Endothelial cell of umbilical vein (primary cell): ENCODE data around the gene IPPK. TPM values are rescaled to one million over a fixed set of nuclear protein-coding genes. Genes with fewer than 3 reads are reported as not detected.

ENCODE experiments used
- BruUV-seq: library from RNA; stranded (reverse); fragments of 400-500 nt; replicated peaks from 2 replicates; lab custom pipeline; 2021; lab: Mats Ljungman, UMichigan
- CTCF ChIA-PET: fragments of 300-600, 350-600 bp; sonication (Branson Sonifier 250); formaldehyde crosslinking; loops from one replicate; lab custom pipeline; 2021; ENCODE audit warnings: antibody characterized with exemption, inconsistent platforms; lab: Charles Lee
- POLR2A ChIA-PET: fragments of 300-600, 350-600 bp; sonication (Branson Sonifier 250); formaldehyde crosslinking; loops from one replicate; lab custom pipeline; 2021; ENCODE audit warnings: antibody characterized with exemption, inconsistent platforms; lab: Charles Lee
- DNase-seq: peaks from one replicate; pipeline ENCODE4 v3.0.0-alpha.2; 2011; ENCODE audit warnings: low read depth, low spot score
- FAIRE-seq: peaks from 2 replicates; lab custom pipeline; 2011; peaks lifted over from hg19 to GRCh38; lab: Jason Lieb, UNC
- H2AFZ ChIP-seq: 2 replicates; pipeline ENCODE4 v1.6.0; 2012; ENCODE audit warnings: low read depth, low read length, control low read depth, inconsistent platforms
- H3K27ac ChIP-seq: 2 replicates; pipeline ENCODE4 v1.5.1; 2011; ENCODE audit warnings: low read depth, mild to moderate bottlenecking, control low read depth, low read length, moderate library complexity; ENCODE audit not compliant: insufficient read depth
- H3K27me3 ChIP-seq, 2 experiments: 2 replicates each; pipeline versions ENCODE4 v1.6.0 to v1.6.1; 2011; ENCODE audit warnings: low read length in 2 of 2, mixed read lengths in 1 of 2; ENCODE audit not compliant: control insufficient read depth in 2 of 2, insufficient read depth in 2 of 2
- H3K36me3 ChIP-seq, 2 experiments: 2 replicates in 1 of 2; 3 replicates in 1 of 2; pipeline ENCODE4 v1.5.1; 2011; ENCODE audit warnings: low read length in 2 of 2, mild to moderate bottlenecking in 1 of 2, moderate library complexity in 1 of 2; ENCODE audit not compliant: control insufficient read depth in 2 of 2, insufficient read depth in 2 of 2; ENCODE audit errors: extremely low read depth in 1 of 2
- H3K4me1 ChIP-seq: 3 replicates; pipeline ENCODE4 v1.5.1; 2011; ENCODE audit warnings: mild to moderate bottlenecking, low read length; ENCODE audit not compliant: control insufficient read depth, insufficient read depth; ENCODE audit errors: extremely low read depth
- H3K4me2 ChIP-seq: 2 replicates; pipeline ENCODE4 v1.6.1; 2011; ENCODE audit warnings: low read length, control low read depth, mixed read lengths; ENCODE audit not compliant: insufficient read depth
- H3K4me3 ChIP-seq, 3 experiments: fragments of 200-600 bp in 1 of 3; sonication (generic), shearing (Covaris generic) in 1 of 3; replicated peaks in 1 of 3; 2 replicates each; pipeline ENCODE4 v1.5.1; 2011 to 2016; ENCODE audit warnings: control low read depth in 3 of 3, low read length in 3 of 3, mild to moderate bottlenecking in 2 of 3, inconsistent platforms in 1 of 3, low read depth in 1 of 3, moderate library complexity in 1 of 3; ENCODE audit not compliant: insufficient read depth in 1 of 3
- H3K79me2 ChIP-seq: 2 replicates; pipeline ENCODE4 v1.6.0; 2012; ENCODE audit warnings: low read length, inconsistent platforms; ENCODE audit not compliant: control insufficient read depth, insufficient read depth
- H3K9ac ChIP-seq: replicated peaks from 2 replicates; pipeline ENCODE3; 2011; ENCODE audit warnings: low read length, control low read depth; ENCODE audit not compliant: insufficient read depth; ENCODE audit errors: extremely low read depth
- H3K9me1 ChIP-seq: replicated peaks from 3 replicates; pipeline ENCODE4 v1.6.0; 2011; ENCODE audit warnings: mild to moderate bottlenecking, low read length; ENCODE audit not compliant: control insufficient read depth, insufficient read depth; ENCODE audit errors: extremely low read depth
- H3K9me3 ChIP-seq: replicated peaks from 2 replicates; pipeline ENCODE4 v1.5.1; 2012; ENCODE audit warnings: low read length, inconsistent platforms; ENCODE audit not compliant: control insufficient read depth, insufficient read depth
- H4K20me1 ChIP-seq: replicated peaks from 2 replicates; pipeline ENCODE3; 2011; ENCODE audit warnings: mild to moderate bottlenecking, low read length; ENCODE audit not compliant: control insufficient read depth, insufficient read depth; ENCODE audit errors: extremely low read depth
- FOS ChIP-seq: IDR thresholded peaks from 2 replicates; pipeline ENCODE4 v1.6.1; 2011; ENCODE audit warnings: mild to moderate bottlenecking, low read length, moderate library complexity, borderline replicate concordance; ENCODE audit not compliant: insufficient read depth
- POLR2A ChIP-seq: IDR thresholded peaks from 2 replicates; pipeline ENCODE4 v1.6.1; 2012; ENCODE audit warnings: low read depth, mild to moderate bottlenecking, control low read depth, low read length
- POLR2AphosphoS5 ChIP-seq: IDR thresholded peaks from 2 replicates; pipeline ENCODE4 v1.6.1; 2012; ENCODE audit warnings: low read depth, mild to moderate bottlenecking, control low read depth, low read length, moderate library complexity; ENCODE audit not compliant: insufficient read depth
- dilution Hi-C: fragments of 300-500 bp; cut with MboI; formaldehyde crosslinking; loops from one replicate; pipeline ENCODE4 v1.15.0; 2019; ENCODE audit warnings: low sequenced_read_pairs; ENCODE audit not compliant: extremely low pct_ligation_motif_present
- intact Hi-C: fragments of 100-400 bp; cut with micrococcal nuclease; formaldehyde crosslinking; loops from one replicate; pipeline ENCODE4 v1.10.0; 2022
- polyA plus RNA-seq, 4 experiments: library from polyadenylated mRNA; depleted of rRNA in 3 of 4; stranded (reverse) in 3 of 4; unstranded in 1 of 4; fragments of >200 nt; gene quantifications; 2 replicates each; pipeline versions ENCODE4 v1.2.1 to v1.2.3, GENCODE V29; 2011 to 2012; ENCODE audit warnings: missing spikeins in 1 of 4
- total RNA-seq: library from RNA; stranded (reverse); gene quantifications from 2 replicates; pipeline ENCODE4 v1.2.3, GENCODE V29; 2021

The IPPK gene
- total and polyA plus RNA-seq, 2 donors (not counting 3 experiments of a cell fraction or from before 2014, with no cell fraction given), result 14.0 to 28.0 TPM

- Histone ChIP-seq H3K36me3 (peaks cover 10 to 22% of the 10 kb centered on the region in 2 experiments), H3K27me3 (no peaks in the 10 kb centered on the region), H3K4me3 (no peak overlapping the region), H2AFZ (no peak overlapping the region), H3K79me2 (peaks cover 4% of the 10 kb centered on the region), H3K27ac (no peak overlapping the region), H3K9me3 (no peaks in the 10 kb centered on the region), H3K9me1 (no peaks in the 10 kb centered on the region), H3K4me2 (no peak overlapping the region), H3K9ac (no peak overlapping the region), H3K4me1 (peaks cover 17% of the 10 kb centered on the region), H4K20me1 (no peaks in the 10 kb centered on the region)
- no TSS peak for BruUV-seq
- DNase-seq (no peak), FAIRE-seq (no peak)
- TF ChIP-seq FOS, result no peak
- ChIA-PET CTCF (interaction anchor here (10.3 kb wide), 1 partner anchor 80 kb away, joined by 226 read pairs; no protein-coding TSS in a partner anchor), POLR2A (no interaction called here)
- dilution Hi-C loops, result no loop called here
- intact Hi-C loops, result no loop called here
Measured at GRCh38 chr9:92711844-92712243, 41.9 kb upstream of the IPPK start.

GRCh38 chr9:92711146-92711545 lies 41.2 kb upstream of the IPPK start:
- no TSS peak for BruUV-seq
- POLR2A ChIA-PET, result no interaction called here
- DNase-seq (no peak), FAIRE-seq (no peak)
- no peaks in the 10 kb centered on the region for H4K20me1 ChIP-seq
- H3K4me1 ChIP-seq, result peaks cover 17% of the 10 kb centered on the region
- peaks cover 4% of the 10 kb centered on the region for H3K79me2 ChIP-seq
- intact Hi-C loops (no loop called here), dilution Hi-C loops (no loop called here)
- H3K9me1 ChIP-seq, result no peaks in the 10 kb centered on the region
- no peak overlapping the region for H2AFZ ChIP-seq
- no peak overlapping the region for H3K4me2 ChIP-seq
- H3K27me3 ChIP-seq, result no peaks in the 10 kb centered on the region
- peaks cover 10 to 22% of the 10 kb centered on the region in 2 experiments for H3K36me3 ChIP-seq
- no peak overlapping the region for H3K9ac ChIP-seq
- no peak for TF ChIP-seq POLR2AphosphoS5
- no peak for TF ChIP-seq POLR2A
- no peaks in the 10 kb centered on the region for H3K9me3 ChIP-seq
- CTCF ChIA-PET, result no interaction called here
- H3K4me3 ChIP-seq, result no peak overlapping the region
- H3K27ac ChIP-seq, result no peak overlapping the region
